ENCODE data around the gene CREB3.

DNA sequence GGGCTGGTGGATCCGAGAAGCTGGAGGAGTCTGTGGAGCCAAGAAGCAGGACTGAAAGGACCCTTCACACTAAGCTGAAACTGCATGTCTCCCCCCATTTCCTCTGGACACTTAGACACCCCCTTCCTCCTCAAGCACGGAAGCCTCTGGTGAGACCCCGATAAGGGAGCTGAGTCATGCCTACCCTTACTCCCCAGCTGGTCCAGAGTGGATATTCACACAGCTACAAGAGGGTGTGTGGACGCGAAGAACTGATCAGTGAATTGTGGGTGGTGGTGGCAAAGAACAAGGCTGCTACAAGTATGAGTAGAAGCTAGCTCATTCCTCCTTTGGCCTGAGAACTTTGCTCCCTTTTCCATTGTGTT, 4.8 kb upstream of the CREB3 start:
- TF ChIP-seq, protein P1, sequence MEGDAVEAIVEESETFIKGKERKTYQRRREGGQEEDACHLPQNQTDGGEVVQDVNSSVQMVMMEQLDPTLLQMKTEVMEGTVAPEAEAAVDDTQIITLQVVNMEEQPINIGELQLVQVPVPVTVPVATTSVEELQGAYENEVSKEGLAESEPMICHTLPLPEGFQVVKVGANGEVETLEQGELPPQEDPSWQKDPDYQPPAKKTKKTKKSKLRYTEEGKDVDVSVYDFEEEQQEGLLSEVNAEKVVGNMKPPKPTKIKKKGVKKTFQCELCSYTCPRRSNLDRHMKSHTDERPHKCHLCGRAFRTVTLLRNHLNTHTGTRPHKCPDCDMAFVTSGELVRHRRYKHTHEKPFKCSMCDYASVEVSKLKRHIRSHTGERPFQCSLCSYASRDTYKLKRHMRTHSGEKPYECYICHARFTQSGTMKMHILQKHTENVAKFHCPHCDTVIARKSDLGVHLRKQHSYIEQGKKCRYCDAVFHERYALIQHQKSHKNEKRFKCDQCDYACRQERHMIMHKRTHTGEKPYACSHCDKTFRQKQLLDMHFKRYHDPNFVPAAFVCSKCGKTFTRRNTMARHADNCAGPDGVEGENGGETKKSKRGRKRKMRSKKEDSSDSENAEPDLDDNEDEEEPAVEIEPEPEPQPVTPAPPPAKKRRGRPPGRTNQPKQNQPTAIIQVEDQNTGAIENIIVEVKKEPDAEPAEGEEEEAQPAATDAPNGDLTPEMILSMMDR (IDR thresholded peaks at IDR 0.05): no peak
- TF ChIP-seq POLR2A (IDR thresholded peaks at IDR 0.05): no peak

Measured in breast epithelium (tissue), 3 donors.